ENCODE measurements around the gene TACC2. TPM values are rescaled to one million over a fixed set of nuclear protein-coding genes. Genes with fewer than 3 reads are reported as not detected.
A peak's percentile ranks its signal among the peaks of the same experiment; 100 is the strongest.

The TACC2 gene
- total RNA-seq, 4 donors from 2014 or later = 95.9 to 122 (median 114) TPM

DNA sequence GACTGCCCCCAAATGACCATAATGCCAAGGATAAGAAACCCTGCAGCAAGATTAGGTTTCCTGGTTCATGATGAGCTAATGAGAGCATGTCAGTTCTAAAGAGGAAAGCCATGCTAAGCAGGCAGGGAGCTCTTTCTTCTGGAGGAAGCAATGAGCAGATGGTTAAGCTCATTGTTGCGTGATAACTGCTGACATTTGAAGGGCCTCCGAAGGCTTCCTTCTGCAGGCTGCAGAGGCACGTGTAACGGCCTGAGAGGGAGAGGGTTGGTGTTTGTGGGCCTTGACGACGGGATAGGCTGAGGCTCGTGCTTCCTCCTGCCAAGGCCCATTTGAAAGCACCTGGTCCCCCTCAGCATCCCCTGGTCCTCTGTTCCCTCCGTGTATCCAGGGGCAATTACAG lies 218.6 kb downstream of the TACC2 start:
- Histone ChIP-seq H3K4me3 (replicated peaks in 1 of 3) (no peak overlapping the region), H3K9me3 (no peaks in the 10 kb centered on the region), H3K36me3 (peaks cover 21 to 23% of the 10 kb centered on the region in 2 donors), H3K27me3 (no peaks in the 10 kb centered on the region), H3K4me1 (peaks cover 14 to 21% of the 10 kb centered on the region in 2 donors), H3K27ac (peak overlapping the region in 1 of 3 donors; percentile 51)
- intact Hi-C loops (cut with DNase I) = no loop called here
- 71 to 78% methylated on average over 8 of the region's 8 CpGs for WGBS, 2 donors
- no peak for DNase-seq
- TF ChIP-seq, protein P1, sequence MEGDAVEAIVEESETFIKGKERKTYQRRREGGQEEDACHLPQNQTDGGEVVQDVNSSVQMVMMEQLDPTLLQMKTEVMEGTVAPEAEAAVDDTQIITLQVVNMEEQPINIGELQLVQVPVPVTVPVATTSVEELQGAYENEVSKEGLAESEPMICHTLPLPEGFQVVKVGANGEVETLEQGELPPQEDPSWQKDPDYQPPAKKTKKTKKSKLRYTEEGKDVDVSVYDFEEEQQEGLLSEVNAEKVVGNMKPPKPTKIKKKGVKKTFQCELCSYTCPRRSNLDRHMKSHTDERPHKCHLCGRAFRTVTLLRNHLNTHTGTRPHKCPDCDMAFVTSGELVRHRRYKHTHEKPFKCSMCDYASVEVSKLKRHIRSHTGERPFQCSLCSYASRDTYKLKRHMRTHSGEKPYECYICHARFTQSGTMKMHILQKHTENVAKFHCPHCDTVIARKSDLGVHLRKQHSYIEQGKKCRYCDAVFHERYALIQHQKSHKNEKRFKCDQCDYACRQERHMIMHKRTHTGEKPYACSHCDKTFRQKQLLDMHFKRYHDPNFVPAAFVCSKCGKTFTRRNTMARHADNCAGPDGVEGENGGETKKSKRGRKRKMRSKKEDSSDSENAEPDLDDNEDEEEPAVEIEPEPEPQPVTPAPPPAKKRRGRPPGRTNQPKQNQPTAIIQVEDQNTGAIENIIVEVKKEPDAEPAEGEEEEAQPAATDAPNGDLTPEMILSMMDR (IDR thresholded peaks at IDR 0.05) = no peak
- TF ChIP-seq POLR2A (IDR thresholded peaks at IDR 0.05) = no peak

DNA sequence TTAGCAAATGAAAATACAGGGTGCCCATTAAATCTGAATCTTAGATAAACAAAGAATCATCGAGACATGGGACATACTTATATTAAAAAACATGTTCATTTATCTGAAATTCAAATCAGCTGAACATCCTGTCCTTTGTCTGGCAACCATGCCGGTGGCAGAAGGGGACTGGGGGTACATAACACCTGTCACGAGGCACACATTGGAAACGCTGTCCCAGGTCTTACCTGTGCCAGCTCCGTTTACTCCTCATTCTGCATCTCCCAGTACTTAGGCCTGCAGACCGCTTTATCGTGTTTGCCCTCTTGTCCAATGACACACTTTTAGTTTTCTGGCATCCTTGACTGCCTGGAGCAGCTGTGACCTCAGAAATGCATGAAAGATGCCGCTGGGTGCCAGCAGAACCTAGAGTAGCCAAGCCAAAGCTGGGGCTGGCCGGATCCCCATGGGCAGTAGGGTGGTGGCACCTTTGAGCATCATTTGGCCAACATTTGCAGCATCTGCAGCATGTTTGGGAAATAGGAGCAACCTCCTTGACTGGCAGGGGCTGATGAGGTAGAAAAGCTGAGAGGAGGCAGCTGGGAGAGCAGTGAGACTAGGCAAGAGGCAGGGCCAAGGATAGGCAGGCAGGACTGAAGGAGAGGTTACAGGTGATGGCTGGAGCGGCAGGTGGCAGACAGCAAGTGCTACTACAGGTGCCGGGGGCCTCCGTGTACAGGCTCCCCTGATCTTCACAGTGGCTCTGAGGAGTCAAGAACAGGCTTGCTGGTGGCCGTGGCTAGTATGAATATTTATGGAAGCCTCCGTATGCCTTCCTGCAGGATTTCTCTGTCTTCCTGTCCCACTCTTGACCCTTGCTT lies 219.8 kb downstream of the TACC2 start:
- Histone ChIP-seq H3K4me1 (peaks cover 14 to 21% of the 10 kb centered on the region in 2 donors), H3K27ac (peak overlapping the region in 1 of 3 donors; percentile 51), H3K9me3 (no peaks in the 10 kb centered on the region), H3K36me3 (peaks cover 23 to 27% of the 10 kb centered on the region in 2 donors), H3K27me3 (no peaks in the 10 kb centered on the region), H3K4me3 (replicated peaks in 1 of 3) (no peak overlapping the region)
- DNase-seq = no peak
- TF ChIP-seq POLR2A (IDR thresholded peaks at IDR 0.05) = no peak
- TF ChIP-seq, protein P1 (IDR thresholded peaks at IDR 0.05) = no peak
- intact Hi-C loops (cut with DNase I) = no loop called here
- WGBS, 2 donors = 79 to 82% methylated on average over 14 of the region's 14 CpGs

DNA sequence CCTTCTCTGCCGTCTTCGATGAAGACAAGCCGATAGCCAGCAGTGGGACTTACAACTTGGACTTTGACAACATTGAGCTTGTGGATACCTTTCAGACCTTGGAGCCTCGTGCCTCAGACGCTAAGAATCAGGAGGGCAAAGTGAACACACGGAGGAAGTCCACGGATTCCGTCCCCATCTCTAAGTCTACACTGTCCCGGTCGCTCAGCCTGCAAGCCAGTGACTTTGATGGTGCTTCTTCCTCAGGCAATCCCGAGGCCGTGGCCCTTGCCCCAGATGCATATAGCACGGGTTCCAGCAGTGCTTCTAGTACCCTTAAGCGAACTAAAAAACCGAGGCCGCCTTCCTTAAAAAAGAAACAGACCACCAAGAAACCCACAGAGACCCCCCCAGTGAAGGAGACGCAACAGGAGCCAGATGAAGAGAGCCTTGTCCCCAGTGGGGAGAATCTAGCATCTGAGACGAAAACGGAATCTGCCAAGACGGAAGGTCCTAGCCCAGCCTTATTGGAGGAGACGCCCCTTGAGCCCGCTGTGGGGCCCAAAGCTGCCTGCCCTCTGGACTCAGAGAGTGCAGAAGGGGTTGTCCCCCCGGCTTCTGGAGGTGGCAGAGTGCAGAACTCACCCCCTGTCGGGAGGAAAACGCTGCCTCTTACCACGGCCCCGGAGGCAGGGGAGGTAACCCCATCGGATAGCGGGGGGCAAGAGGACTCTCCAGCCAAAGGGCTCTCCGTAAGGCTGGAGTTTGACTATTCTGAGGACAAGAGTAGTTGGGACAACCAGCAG lies 221.7 kb downstream of the TACC2 start:
- DNase-seq = no peak
- TF ChIP-seq, protein P1 (IDR thresholded peaks at IDR 0.05) = no peak
- TF ChIP-seq POLR2A (IDR thresholded peaks at IDR 0.05) = no peak
- Histone ChIP-seq H3K36me3 (peaks cover 23 to 27% of the 10 kb centered on the region in 2 donors), H3K9me3 (no peaks in the 10 kb centered on the region), H3K4me1 (peaks cover 14 to 19% of the 10 kb centered on the region in 2 donors), H3K27me3 (no peaks in the 10 kb centered on the region), H3K27ac (no peak overlapping the region), H3K4me3 (replicated peaks in 1 of 3) (no peak overlapping the region)
- intact Hi-C loops (cut with DNase I) = no loop called here
- WGBS, 2 donors = 95 to 96% methylated on average over 30 of the region's 30 CpGs

DNA sequence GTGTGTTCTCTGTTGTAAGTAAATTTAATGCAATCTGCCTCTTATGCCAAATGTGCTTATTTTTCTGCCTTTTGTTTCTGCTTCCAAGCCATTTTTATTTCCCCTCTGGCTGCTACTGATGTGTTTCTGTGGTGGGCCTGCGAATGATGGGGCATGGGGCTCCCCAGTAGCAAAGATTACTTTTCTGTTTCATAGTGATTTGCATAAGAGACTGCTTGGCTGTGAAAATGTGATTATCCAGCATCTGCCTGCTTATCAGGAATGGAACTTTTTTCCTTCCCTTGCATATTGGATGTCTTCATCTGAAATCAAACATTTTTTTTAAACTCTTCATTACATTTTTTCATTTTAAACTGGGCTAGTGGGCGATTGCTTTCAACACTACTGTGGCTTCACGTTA lies 224.4 kb downstream of the TACC2 start:
- intact Hi-C loops (cut with DNase I) = no loop called here
- TF ChIP-seq, protein P1 (IDR thresholded peaks at IDR 0.05) = no peak
- no peak for TF ChIP-seq POLR2A (IDR thresholded peaks at IDR 0.05)
- no peak for DNase-seq
- WGBS, 2 donors = 88 to 92% methylated on average over 3 of the region's 3 CpGs
- Histone ChIP-seq H3K4me1 (peaks cover 6% of the 10 kb centered on the region in 2 donors), H3K27ac (no peak overlapping the region), H3K9me3 (no peaks in the 10 kb centered on the region), H3K36me3 (peaks cover 42 to 48% of the 10 kb centered on the region in 2 donors), H3K27me3 (no peaks in the 10 kb centered on the region), H3K4me3 (replicated peaks in 1 of 3) (no peak overlapping the region)

All from thyroid gland (tissue), 4 donors.